NCI-H2227 (cell line): ENCODE data around the gene SSU72.
"Not testable (repeated sequence)": the region's sequence is repeated elsewhere in the genome, so short reads cannot be mapped to it uniquely, and the experiment has no call there.

Experiments used
- DNase-seq: peaks from one replicate; lab custom pipeline; 2025; ENCODE audit not compliant: unreplicated experiment; lab: John Stamatoyannopoulos, UW

SSU72 gene

GRCh38 chr1:1561801-1562470 lies 12.7 kb downstream of the SSU72 start:
- DNase-seq, result no peak

GRCh38 chr1:1560178-1560577 lies 14.5 kb downstream of the SSU72 start:
- no peak for DNase-seq

GRCh38 chr1:1559066-1559465 lies 15.6 kb downstream of the SSU72 start:
- DNase-seq, result no peak

- DNase-seq, result no peak
Observed at GRCh38 chr1:1558591-1558990, 16.1 kb downstream of the SSU72 start.

- not testable (repeated sequence) for DNase-seq
Observed at GRCh38 chr1:1557688-1558087, 17.0 kb downstream of the SSU72 start.

- not testable (repeated sequence) for DNase-seq
Observed at GRCh38 chr1:1556961-1557360, 17.7 kb downstream of the SSU72 start.

GRCh38 chr1:1556505-1556904 lies 18.2 kb downstream of the SSU72 start:
- DNase-seq, result no peak

GRCh38 chr1:1554926-1555915 lies 19.4 kb downstream of the SSU72 start:
- peak; percentile 32 for DNase-seq

GRCh38 chr1:1554550-1554925 lies 20.1 kb downstream of the SSU72 start:
- DNase-seq, result no peak

- DNase-seq, result no peak
Observed at GRCh38 chr1:1553821-1554494, 20.7 kb downstream of the SSU72 start.

GRCh38 chr1:1552263-1552639 lies 22.4 kb downstream of the SSU72 start:
- DNase-seq, result no peak

GRCh38 chr1:1551524-1552262 lies 23.0 kb downstream of the SSU72 start:
- DNase-seq, result no peak

- DNase-seq, result peak; percentile 41
Observed at GRCh38 chr1:1550591-1551432, 23.9 kb downstream of the SSU72 start.

- DNase-seq, result no peak
Observed at GRCh38 chr1:1550087-1550486, 24.6 kb downstream of the SSU72 start.

GRCh38 chr1:1548591-1548990 lies 26.1 kb downstream of the SSU72 start:
- no peak for DNase-seq

GRCh38 chr1:1547476-1547875 lies 27.2 kb downstream of the SSU72 start:
- no peak for DNase-seq

GRCh38 chr1:1547011-1547410 lies 27.7 kb downstream of the SSU72 start:
- no peak for DNase-seq

- DNase-seq, result no peak
Observed at GRCh38 chr1:1545946-1546737, 28.5 kb downstream of the SSU72 start.

- DNase-seq, result no peak
Observed at GRCh38 chr1:1544544-1544943, 30.1 kb downstream of the SSU72 start.
